GOT3 (cell line): ENCODE measurements around the gene CPNE1.

Experiments used
- DNase-seq: peaks from one replicate; lab custom pipeline; 2025; ENCODE audit warnings: mixed read lengths; lab: John Stamatoyannopoulos, UW

CPNE1 gene

DNA sequence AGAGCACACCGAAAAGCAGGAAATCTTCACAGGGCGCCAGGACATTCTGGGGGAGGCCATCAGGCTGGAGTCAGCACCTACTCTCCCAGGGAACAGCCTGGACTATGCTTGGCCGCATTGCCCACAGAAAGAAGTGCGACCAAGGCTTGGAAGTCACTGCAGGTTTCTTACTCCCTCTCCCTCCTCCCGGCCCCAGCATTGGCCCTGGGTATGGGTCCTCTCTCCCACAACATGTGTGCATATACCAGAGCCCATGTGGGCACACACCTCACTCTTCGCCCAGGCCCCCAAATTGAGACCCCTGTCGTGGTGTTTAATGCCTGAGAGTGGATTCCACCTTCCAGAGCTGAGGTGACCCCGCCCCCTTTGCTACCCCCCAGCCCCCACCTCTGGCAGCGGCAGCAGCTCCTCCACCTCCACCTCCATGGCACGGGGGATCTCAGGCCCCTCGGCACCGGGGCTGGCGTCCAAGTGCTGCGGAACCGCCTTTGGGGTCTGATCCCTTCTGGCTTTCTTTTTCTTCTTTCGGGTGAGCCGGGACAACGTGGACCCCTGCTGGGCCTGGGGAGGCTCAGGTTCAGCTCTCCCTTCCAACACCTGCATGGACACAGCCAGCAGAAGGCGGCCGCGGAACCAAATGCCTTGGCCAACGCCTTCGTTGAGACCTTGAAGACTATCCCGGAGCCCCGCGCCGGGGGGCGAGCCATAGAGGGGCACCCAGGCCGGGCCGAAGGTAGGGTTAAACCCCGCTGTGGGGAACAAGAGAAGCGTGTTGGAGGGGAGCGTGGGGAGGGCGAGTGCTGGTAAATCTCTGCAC lies 64.3 kb downstream of the CPNE1 start:
- no peak for DNase-seq

DNA sequence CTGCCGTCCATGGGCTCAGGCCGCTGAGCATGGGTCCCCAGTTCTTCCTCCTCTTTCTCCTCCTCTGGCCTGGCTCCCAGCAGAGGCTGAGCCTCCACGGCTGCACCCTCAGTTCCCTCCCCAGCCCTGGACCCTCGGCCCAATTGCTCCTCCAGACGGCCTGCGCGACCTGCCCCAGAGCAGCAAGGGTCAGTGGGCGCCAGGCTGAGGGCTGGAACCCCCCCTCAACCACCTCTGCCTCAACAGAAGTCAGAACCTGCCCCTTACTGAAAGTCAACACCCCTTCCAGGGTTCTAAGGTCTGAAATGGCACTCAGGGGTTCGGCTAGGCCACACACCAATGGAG lies 65.0 kb downstream of the CPNE1 start:
- no peak for DNase-seq

DNA sequence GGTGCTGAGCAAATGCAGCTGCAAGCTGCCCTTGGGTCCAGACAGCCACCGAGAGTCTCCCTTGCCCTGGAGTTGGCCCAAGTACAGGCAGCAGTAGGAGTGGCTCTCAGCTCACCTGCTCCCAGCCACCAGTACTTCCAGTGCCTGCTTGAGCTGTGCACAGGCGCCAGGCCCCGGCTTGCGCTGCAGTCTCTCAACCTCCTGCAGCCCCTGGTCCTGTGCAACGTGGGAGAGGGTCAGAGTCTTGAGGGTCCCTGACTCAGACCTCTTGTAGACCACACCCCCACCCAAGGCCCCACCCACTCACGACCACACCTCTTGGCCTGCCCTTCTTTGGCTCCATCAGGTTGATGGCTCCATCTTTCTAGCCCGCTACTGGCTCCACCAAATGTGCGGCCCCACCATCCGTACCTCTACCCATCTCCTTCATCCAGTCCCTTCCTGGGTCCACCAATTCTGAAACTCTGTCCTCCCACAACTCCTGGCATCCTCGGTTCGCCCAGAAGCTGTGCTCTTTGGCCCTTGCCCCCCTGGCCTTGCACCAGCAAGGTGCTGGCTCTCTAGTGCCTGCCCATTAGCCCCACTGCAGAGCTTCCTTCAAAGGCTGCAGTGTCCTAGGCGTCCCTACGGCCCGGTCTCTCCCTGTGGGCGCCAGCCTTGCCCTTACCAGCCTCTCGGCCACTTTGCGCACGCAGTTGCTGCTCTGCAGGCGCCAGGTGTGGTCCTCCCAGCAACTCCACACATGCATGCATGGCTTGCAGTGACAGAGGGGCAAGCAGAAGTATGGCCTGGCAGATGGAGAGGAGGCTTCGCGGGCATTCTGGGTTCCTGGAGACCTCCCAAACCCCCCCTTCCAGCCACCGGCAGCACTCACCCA lies 65.6 kb downstream of the CPNE1 start:
- DNase-seq = no peak

DNA sequence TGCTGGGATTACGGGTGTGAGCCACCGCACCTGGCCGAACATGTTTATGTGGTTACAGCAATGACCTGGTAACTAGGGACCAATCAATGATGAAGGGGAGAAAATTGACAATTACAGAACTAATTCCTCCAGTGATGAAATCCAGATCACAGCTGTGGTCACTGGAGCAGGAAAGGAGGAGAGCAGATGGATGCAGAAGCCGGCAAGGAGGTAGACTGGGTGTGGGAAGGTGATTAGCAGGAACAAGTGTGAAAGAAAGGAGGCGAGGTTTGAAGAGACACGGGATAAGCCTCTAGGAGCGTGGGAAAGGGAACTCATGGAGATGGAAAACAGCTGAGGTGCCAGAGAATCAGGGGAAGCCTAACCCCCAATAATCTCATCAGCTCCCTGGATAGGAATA lies 66.2 kb downstream of the CPNE1 start:
- DNase-seq = no peak

DNA sequence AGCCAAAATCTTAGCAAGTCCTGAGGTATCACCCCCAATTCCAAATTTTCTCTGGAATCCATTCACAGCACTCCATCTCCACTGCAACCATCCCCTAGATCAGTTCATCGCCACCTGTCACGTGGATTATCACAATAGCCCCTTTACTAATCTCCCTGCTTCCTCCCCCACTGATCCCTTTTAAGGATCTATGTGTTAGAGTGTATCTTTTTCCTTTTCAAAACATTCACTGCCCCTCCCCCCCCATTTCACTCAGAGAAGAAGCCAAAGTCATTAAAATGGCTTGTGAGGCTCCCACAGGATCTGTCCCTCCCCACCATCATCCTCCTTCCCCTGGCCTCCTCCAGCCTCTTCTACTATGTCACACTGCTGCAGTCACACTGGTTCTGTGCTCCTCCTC lies 67.5 kb downstream of the CPNE1 start:
- no peak for DNase-seq

DNA sequence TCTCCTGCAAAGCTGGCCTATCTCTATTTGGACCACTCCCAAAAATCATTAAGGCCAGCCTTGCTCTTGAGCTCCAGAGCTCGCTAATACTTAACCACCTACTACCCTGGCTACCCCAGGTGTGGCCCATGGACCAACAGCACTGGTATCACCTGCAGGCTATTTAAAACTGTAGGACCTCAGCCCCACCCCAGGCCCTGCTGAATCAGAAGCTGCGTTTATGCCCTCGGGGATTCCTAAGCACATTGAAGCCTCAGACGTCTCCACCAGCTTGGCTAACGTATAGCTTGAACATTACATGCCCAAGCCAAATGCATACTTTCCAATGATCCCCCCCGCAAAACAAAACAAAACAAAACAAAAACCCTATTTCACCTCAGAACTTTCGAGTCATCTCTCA lies 68.8 kb downstream of the CPNE1 start:
- DNase-seq = no peak

DNA sequence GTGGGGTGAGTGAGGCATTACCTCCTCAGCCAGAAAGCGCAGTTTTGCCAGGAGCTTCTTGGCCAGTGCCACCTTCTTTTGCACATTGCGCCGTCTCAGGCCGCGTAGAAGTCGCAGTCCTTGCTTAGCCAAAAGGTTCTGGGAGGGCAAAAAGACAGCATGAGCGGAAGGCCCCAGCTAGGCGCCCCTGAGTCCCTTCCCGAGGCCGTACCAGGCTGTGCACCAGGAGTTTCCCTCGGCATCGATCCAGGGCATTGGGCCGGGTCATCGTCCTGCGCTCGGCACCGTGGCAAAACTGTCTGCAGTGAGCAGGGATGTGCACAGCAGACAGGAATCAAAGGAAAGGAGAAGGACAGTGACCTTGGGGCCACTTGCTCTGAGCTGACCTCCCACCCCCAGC lies 69.2 kb downstream of the CPNE1 start:
- DNase-seq = no peak

DNA sequence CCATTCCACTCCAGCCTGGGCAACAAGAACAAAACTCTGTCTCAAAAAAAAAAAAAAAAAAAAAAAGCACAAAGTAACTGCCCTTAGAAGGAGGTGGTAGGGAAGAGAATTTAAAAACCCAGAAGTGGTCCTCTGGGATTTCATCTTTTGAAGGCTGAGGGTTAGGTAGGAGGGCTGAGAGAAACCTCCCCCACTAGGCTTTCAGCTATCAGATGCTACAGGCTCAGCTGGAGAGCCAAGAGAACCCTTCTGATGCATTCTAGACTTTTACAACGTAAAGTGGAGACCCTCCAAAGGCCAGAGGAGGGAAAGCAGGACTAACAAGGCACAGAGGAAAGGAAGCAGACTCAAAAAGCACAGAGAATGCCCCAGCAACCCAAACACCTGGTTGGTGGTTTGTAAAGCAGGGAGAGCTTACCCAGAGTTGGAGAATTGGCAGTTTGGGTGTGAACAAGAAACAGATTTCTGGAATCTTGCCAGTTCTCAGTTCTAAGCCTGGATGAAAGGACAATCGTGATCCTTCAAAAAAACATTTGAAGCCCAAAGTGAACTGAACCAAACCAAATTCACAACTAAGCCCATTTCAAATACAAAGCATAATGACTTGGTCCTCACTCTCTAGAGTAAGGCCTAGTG lies 72.2 kb downstream of the CPNE1 start:
- no peak for DNase-seq

DNA sequence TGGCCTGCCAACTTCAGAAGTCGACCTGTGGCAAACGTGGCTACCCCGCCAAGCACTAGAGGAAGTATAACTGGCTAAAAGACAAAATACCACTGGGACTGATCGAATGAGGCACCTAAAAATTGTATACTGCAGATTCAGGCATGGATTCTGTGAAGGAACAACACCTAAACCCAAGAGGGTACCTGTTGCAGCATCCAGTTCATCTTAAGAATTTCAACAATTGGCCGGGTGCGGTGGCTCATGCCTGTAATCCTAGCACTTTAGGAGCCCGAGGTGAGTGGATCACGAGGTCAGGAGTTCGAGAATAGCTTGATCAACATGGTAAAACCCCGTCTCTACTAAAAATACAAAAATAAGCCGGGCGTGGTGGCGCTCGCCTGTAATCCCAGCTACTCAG lies 76.3 kb downstream of the CPNE1 start:
- no peak for DNase-seq

DNA sequence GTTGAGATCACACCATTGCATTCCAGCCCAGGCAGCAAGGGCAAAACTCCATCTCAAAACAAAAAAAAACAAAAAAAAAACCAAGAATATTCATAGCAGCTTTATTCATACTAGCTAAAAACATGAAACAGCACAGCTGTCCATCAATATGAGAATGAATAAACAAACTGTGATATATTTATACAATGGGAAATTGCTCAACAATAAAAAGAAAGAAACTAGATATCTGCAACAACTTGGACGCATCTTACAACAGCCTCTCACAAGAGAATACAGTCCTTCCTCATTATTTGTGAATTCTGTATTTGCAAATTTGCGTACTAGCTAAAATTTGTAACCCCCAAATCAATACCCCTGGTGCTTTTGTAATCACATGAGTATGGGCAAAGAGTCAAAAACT lies 77.3 kb downstream of the CPNE1 start:
- no peak for DNase-seq

DNA sequence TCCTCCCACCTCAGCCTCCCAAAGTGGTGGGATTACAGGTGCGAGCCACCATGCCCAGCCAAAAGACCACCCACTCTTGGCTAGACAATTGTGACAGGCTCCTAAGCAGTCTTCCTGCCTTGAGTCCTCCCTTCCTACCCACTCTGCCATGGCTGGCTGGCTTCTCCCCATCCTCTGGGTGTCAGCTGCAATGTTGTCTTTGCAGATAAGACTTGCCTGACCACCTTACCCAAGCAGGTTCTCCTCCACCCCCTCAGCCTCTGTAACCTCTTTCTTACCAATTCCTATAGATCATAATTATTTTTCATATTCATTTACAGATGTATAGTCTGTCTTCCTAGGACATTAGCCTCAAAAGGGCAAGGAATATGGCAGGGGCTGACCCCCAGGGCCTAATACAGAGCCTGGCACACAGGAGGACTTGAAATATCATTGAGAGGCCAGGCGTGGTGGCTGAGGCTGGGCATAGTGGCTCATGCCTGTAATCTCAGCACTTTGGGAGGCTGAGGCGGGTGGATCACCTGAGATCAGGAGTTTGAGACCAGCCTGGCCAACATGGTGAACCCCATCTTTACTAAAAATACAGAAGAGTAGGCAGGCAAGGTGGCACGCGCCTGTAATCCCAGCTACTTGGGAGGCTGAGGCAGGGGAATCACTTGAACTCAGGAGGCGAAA lies 77.8 kb downstream of the CPNE1 start:
- DNase-seq = no peak

DNA sequence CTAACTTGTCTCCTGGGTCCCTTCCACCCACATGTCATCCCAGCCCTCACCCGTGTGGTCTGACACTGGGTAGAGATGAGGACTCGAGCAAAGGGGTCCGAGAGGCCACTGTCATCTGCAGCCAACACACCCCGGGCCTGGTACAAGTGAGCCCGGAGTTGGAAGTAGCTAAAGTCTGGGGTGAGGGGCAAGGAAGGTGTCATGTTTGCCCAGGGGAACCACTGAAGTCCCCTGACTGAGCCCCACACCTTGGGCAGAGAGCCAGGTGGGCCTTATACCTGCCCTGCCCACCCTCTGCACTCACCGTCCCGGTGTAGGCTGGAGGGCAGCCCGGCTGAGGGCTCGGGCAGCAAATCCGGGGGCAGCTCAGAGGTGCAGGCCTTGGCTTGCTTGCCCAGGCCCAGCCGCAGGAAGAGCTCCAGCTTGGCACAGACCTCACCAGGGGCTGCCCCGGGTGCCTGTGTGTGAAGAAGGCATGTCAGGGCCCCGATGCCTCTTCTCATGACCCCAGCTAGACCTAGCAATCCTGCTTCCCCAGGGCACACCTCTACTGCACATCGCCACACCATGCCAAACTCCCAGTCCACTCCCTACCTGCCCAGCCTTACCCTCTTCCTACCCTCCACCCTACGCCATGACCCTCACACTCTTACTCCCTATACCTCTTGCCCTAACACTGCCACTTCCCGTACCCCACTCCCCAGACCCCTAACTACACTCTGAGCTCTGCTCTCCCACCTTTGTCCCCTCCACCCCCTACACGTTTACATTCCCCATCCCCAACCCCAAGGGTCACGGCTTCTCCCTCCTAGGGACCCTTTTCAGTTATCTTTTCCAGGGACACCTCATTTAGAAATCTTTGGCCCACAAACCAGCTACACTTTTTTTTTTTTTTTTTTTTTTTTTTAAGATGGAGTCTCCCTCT lies 80.8 kb downstream of the CPNE1 start:
- no peak for DNase-seq

DNA sequence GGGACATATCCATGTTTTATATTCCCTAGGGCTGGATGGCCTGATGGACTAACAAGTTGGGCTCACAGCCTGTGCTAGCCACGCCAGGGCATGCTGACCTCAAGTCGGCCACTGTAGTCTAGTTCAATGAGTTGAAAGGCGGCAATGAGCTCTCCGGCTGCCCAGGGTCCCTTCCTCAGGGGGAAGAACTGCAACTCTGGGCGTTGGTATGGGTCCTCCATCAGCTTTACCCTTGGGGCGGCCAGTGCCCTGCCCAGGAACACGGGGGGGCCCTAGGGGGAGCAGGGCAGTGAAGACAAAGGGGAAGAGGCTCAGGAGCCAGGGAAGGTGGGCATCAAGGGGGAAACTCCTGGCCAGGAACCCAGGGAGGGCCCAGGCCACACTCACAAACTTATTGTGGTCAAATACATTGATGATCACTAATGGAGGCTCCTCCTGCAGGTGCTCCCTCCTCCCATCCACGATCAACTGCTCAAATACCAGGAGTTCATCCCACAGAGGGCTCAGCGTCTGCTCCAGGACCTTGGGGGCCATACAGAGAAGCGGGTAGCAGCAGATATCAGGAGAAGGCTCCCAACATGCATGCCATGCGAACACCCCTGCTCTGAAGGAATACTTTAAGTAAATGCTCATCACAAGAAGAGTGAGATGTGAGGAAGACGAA lies 81.8 kb downstream of the CPNE1 start:
- no peak for DNase-seq

DNA sequence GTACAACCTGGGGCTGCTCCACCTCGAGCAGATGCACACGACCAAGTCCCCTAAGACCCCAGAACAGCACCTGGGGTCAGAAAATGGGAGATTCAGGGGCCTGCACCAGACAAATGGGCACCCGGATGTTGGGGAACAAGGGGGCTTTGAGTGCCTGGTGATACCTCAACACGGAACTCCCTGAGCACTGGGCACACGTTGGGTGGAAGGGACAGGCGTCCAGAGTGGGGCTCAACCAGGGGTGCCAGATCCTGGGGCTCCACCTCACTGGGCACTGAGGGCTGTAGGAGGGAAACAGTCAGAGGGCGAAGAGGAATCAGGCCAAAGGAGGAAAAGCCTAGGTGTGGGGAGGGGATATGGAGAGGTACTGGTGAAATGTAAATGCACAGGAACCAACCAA lies 82.6 kb downstream of the CPNE1 start:
- DNase-seq = no peak

DNA sequence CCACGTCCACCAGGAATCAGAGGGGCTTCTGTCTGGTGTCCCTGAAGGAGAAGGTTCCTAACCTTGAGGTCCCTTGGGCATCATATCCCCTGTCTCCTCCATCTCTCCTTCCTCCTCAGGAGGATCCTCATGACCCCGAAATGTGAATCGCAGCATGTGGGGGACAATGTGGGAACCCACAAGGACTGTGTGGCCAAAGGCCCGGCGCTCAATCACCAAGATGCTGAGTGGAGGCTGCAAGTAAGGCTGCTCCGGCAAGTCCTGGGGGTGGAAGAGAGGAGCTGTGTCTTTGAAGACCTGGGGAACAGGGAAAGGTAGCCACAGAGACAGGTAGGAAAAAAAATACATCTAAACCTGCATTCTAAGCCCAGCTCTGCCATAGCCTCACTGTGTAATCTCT lies 85.5 kb downstream of the CPNE1 start:
- no peak for DNase-seq

DNA sequence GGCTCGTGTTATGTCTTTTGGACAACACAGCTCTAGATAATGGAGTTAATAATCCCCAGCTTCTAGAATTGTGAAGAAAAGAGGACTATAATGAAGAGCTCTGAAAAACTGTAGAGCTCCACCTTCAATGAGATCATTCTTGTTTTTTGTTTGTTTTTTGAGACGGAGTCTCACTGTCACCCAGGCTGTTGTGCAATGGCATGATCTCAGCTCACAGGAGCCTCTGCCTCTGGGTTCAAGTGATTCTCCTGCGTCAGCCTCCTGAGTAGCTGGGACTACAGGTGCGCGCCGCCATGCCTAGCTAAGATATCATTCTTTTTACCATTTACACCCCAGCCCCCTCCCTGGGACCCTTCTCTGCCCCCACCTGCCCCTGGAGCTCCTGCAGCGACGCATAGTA lies 86.2 kb downstream of the CPNE1 start:
- no peak for DNase-seq

DNA sequence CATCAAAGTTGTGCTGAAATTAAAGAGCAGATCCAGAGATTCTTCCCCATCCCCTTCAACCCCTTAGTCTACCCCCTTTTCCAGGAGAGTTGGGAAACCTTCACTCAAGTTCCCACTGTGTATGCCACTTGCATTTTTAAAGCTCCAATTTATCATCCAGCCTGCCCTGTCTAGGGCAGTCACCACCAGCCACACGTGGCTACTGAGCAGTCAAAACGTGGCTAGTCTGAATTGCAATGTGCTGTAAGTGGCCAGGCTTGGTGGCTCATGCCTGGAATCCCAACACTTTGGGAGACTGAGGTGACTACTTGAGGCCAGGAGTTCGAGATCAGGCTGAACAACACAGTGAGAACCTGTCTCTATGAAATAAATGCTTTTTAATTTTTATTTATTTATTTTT lies 87.9 kb downstream of the CPNE1 start:
- no peak for DNase-seq
